Right lobe of liver (tissue), 4 donors: ENCODE data around the gene CCL27.

ENCODE experiments used
- POLR2A ChIP-seq: fragments of 450-650 bp; IDR thresholded peaks from one replicate; pipeline ENCODE4 v1.6.1; 2017; ENCODE audit warnings: antibody characterized with exemption, mild to moderate bottlenecking
- TF ChIP-seq, protein P1 (sequence below), 4 donors: fragments of 200-600 bp in 3 of 4; fragments of 450-650 bp in 1 of 4; IDR thresholded peaks; one replicate each; pipeline versions ENCODE4 v1.5.1 to v1.8.0; 2016 to 2022; ENCODE audit warnings: antibody characterized with exemption in 4 of 4, mild to moderate bottlenecking in 2 of 4
- donor health status: DM: no; HTN: no; CAD: no.
- donor health status: DM: no; HTN: no; CAD: no.
- donor health status: DM: no; HTN: yes; CAD: no.

DNA sequence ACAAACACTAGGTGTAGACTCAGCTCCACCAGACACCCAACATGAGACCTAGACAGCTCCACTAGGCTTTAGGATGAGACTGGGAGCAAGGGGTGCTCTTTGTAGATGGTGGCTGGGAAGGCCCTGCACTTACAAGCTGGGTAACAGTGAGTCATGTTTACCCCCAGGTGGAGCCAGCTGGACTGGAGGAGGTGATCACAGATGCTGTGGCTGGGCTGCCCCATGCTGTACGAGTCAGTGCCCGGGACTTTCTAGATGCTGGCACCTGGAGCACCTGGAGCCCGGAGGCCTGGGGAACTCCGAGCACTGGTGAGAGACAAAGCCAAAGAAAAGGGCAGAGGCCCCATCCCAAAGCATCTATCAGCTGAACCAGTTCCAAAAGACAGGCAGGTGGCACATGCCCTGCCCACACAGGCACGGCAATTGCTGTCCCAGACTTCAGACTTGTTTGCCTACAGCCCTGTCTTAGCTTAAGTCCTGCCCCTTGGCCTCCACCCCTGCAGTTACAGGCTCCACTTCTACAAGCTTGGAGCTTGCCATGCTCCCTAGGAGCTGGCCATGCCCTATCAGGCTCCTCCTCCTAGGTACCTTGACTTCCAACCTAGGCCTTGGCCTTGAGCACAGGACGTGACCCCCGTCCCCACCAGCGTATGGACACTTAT lies 2.7 kb downstream of the CCL27 start:
- TF ChIP-seq, protein P1, sequence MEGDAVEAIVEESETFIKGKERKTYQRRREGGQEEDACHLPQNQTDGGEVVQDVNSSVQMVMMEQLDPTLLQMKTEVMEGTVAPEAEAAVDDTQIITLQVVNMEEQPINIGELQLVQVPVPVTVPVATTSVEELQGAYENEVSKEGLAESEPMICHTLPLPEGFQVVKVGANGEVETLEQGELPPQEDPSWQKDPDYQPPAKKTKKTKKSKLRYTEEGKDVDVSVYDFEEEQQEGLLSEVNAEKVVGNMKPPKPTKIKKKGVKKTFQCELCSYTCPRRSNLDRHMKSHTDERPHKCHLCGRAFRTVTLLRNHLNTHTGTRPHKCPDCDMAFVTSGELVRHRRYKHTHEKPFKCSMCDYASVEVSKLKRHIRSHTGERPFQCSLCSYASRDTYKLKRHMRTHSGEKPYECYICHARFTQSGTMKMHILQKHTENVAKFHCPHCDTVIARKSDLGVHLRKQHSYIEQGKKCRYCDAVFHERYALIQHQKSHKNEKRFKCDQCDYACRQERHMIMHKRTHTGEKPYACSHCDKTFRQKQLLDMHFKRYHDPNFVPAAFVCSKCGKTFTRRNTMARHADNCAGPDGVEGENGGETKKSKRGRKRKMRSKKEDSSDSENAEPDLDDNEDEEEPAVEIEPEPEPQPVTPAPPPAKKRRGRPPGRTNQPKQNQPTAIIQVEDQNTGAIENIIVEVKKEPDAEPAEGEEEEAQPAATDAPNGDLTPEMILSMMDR (IDR thresholded peaks at IDR 0.05): no peak
- TF ChIP-seq POLR2A: no peak
